ELF-1 (cell line): ENCODE results near the gene GNA12.

Experiments used
- DNase-seq: peaks from one replicate; pipeline ENCODE4 v3.0.0-alpha.2; 2016; ENCODE audit warnings: low read depth, low spot score

Gene GNA12

GRCh38 chr7:2781636-2782035 lies 62.5 kb downstream of the GNA12 start:
- DNase-seq: no peak

DNA sequence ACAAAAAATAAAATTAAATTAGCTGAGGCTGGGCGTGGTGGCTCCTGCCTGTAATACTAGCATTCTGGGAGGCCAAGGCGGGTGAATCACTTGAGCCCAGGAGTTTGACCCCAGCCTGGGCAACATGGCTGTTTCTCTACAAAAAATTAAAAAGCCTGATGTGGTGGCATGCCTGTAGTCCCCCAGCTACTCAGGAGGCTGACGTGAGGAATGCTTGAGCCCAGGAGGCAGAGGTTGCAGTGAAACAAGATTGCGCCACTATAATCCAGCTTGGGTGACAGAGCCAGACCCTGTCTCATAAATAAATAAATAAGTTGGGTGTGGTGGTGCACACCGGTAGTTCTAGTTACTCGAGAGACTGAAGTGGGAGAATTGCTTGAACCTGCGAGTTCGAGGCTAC lies 65.1 kb downstream of the GNA12 start:
- DNase-seq: no peak

DNA sequence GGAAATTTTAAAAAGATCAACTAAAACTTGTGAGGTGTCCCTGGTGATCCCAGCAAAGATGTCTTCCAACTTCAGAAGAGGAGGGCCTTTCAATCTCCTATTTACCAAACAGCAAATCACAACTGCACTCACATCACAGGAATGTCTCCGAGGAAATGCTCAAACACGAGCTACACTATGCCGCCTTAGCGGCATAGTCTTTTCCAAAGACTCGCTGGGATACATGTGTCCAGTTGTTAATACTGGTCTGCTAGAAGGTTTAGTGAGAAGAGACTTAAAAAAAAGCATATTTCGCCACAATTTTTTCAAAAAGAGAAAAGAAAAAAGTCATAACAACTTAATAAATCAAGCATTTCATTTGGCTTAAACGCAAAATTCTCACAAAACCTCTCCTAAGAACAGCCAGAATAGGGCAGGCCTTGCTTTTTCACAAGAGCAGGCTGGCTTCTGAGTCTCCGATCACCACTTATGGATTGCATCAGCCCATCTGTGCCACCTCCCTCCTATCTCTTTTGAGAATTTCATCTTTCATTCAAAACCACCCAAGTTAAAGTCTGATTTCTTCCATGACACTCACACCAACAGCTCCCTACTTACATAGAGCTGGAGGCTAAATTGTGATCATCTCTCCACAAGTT lies 66.1 kb downstream of the GNA12 start:
- DNase-seq: no peak

GRCh38 chr7:2776401-2776800 lies 67.7 kb downstream of the GNA12 start:
- no peak for DNase-seq

DNA sequence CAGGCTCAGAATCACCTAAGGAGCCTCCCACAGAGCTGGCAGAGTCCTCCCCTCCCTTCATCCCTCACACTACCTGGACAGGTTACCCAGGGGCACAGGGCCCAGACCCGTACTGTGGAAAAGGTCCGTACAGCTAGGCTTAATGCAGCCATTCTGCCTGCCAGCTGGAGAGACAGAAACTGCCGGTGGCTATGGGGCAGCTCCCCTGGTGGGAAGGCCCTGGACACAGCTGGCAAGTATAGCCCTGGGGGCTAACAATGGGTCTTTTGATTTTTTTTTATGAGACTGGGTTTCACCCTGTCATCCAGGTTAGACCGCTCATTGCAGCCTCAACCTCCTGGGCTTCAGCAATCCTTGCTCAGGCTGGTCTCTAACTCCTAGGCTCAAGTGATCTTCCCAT lies 68.3 kb downstream of the GNA12 start:
- DNase-seq: no peak

GRCh38 chr7:2775376-2775775 lies 68.7 kb downstream of the GNA12 start:
- no peak for DNase-seq

DNA sequence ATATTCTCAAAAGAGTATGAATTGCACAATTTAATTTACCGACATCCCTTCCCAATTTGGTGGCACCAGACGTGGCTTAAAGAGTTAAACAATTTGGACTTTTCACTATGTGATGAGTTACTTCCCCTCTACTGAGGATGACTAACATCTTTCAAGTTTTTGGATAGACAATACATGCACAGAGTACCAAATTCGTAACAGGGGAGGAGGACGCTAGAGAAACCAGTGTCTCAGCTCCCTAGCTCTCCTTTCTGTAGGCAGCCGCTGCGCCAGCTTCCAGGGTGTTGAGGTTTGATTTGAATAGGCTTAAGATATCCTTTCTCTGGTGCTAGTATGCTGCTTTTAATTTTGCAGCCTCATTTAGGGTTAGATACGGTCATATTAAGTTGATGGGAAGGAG lies 69.2 kb downstream of the GNA12 start:
- DNase-seq: no peak

DNA sequence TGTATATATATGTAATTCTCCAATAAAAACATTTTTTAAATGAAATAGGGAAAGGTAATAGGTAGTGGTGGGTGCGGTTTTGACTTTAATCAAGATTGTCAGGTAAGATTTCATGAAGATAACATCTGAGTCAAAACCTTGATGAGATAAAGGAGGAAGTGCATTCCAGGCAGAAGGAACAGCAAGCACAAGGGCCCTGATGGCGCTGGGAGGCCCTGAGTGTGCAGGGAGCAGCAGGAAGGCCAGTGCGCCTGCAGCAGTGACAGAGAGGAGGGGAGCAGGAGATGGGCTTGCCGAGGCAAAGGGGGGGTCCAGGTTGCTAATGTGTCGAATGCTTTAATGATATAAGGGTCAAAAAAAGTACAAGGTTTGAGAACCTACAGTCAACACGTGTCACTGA lies 69.8 kb downstream of the GNA12 start:
- no peak for DNase-seq

DNA sequence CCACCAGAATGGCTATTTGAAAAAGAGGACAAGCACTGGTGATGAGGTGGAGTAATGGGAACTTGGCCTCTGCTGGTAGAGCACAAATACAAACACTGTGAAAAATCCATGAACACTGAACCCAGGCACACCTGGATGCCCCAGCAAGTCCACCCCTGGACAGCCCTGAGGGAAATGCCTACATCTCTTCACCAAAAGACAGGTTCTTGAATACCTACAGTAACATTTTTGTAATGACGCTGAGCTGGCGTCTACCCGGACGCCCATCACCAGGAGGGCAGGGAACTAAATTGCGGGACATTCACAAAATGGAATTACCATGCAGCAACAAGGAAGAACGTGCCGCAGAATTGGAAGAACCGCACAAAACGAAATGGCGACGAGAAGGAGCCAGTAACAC lies 70.5 kb downstream of the GNA12 start:
- no peak for DNase-seq

- no peak for DNase-seq
Observed at GRCh38 chr7:2771274-2771731, 72.8 kb downstream of the GNA12 start.

DNA sequence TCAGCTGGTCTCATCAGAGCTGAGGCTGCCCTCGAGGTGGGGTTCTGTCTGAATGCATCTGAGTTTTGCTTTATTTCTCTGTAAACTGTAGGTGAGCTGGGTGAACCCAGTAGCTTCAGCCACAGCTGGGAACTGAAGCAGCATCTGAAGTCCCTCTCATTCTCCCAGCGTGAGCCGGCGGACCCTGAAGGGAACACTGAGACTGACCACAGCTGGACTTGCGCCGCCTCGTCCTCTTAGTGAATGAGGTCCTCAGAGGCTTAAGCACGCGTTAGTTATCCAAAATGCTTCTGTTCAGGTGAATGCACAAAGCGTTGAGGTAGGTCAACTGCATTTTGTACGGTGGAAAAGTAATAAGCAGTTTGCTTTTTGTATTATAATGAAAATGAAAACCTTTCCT lies 79.5 kb downstream of the GNA12 start:
- DNase-seq: no peak

- no peak for DNase-seq
Observed at GRCh38 chr7:2763597-2763996, 80.5 kb downstream of the GNA12 start.

- DNase-seq: peak; percentile 43
Observed at GRCh38 chr7:2761801-2762497, 82.2 kb downstream of the GNA12 start.

GRCh38 chr7:2761131-2761624 lies 82.9 kb downstream of the GNA12 start:
- no peak for DNase-seq

GRCh38 chr7:2760098-2760889 lies 83.8 kb downstream of the GNA12 start:
- DNase-seq: peak; percentile 69

DNA sequence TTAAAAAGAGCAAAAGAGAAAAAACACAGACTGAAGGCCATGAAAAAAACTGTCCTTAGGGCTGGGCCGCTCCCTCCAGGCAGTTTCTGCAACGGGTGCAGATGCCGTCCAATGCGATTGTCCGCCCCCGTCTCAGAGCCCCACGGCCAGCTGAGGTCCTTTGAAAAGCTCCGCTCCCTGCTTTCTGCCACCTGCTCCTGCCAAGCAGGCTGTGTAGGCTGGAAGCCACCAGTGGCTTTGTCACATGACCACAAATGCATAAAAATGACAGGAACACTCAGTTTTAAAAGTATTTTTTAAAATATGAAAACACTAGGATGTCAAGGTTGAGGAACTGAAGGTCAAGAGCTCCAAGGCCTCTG lies 84.4 kb downstream of the GNA12 start:
- no peak for DNase-seq

DNA sequence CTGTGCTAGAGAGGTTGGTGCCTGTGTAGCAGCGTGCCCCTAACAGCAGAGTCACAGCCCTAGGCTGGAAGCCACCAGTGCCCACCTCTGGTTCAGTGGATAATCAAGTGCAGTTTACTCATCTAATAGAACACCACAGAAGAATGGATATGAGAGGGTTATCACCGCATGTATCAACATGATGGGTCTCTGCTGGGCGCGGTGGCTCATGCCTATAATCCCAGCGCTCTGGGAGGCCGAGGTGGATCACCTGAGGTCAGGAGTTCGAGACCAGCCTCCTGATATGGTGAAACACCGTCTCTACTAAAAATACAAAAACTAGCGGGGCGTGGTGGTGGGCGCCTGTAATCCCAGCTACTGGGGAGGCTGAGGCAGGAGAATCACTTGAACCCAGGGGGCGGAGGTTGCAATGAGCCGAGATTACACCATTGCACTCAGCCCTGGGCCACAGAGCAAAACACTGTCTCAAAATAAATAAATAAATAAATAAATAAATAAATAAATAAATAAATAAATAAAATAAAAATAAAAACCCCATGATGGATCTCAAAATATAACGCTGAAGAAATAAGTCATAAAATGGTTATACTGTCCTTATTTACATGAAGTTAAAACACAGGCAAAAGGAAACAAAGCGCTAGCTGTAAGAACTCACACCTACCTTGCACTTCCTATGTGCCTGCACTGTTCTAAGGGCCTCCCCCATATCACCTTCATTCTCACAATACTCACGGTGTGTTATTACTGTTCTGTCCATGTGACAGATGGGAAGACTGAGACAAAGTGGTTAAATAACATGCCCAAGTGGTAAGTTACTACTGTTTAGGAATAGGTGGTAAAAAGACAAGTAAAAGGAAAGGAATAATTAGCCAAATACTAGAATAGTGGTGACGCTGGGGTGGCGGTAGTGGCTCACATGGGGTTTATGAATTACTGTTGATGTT lies 85.2 kb downstream of the GNA12 start:
- no peak for DNase-seq

DNA sequence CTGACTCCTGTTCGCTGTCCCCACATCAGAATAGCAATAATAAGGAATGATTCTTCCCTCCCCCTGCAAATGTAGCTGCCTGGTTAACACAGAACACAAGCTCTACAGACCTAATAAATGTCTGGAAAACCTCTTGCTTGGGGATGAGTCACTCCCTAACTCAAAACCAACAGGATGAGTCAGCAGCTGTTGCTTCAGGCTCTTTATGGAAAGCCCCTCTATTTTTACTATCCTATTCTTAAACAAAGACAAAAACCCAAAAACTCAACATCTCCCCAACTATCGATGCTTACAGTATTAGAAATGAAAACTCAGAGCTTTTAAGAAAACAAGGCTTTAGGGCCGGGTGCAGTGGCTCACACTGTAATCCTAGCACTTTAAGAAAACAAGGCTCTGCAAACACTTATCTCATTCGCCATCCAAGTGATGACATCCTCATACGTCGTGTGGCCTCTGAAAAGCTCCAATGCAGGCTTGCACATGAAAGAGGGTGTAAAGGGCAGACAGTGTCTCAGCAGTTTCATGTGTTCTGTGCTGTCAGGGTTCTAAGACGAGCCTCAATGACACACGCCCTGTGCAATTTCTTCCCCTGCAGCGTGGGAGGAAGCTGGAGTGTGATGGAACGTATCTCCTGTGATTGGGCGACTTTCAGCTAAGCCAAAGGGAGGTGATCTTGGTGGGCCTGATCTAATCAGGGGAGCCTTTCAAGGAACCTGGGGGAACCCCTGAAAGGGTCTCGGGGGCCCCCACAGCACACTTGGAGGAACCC lies 86.0 kb downstream of the GNA12 start:
- peak; percentile 85 for DNase-seq

DNA sequence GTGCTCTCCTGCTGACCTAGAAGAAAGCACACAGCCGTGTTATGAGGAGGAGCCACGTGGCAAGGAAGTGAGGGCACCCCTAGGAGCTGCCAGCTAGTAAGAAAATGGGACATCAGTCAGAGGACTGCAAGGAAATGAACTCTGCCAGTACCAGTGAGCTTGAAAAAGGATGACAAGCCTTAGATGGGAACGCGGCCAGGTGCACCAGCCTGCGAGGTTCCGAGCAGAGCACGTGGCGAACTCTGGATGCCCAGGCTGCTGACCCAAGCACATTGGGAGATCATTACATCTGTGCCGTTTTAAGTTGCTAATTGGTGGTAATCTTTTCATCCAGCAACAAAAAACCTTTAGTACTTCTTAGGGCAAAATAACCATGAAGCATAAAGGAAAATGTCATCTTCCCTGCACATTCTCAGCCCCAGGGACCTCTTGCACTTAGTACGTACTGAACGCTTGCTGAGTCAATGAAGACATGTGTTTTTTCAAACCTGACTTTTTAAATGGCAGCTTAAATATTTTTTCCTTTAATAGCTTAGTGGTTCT lies 86.7 kb downstream of the GNA12 start:
- no peak for DNase-seq

DNA sequence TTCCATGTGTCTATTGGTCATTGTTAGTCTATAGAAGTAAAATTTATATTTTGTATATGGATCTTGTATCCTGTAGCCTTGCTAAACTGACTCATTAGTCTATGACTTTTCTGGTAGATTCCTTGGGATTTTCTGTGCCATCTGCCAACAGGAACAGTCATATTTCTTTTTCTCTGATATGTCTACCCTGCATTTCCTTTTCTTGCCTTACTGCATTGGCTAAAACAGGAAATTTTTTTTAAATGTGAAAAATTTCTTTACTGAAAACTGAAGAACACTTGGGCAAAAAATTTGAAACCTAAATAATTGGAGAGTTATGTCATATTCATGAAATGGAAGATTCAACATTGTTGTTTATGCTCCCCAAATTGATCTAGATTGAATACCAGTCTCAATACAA lies 88.6 kb downstream of the GNA12 start:
- no peak for DNase-seq
